ENCODE measurements around the gene EXD3. TPM values are rescaled to one million over a fixed set of nuclear protein-coding genes. Genes with fewer than 3 reads are reported as not detected.

Gene EXD3
- total and polyA plus RNA-seq, 8 donors, result 8.1 to 57.3 (median 13.6) TPM

- peaks cover 0 to 5% (median 0%) of the 10 kb centered on the region in 3 donors for H3K36me3 ChIP-seq
- H3K27me3 ChIP-seq, result no peaks in the 10 kb centered on the region
- no peak overlapping the region for H3K4me3 ChIP-seq
- intact Hi-C loops (cut with DNase I), result no loop called here
- TF ChIP-seq, protein P1, sequence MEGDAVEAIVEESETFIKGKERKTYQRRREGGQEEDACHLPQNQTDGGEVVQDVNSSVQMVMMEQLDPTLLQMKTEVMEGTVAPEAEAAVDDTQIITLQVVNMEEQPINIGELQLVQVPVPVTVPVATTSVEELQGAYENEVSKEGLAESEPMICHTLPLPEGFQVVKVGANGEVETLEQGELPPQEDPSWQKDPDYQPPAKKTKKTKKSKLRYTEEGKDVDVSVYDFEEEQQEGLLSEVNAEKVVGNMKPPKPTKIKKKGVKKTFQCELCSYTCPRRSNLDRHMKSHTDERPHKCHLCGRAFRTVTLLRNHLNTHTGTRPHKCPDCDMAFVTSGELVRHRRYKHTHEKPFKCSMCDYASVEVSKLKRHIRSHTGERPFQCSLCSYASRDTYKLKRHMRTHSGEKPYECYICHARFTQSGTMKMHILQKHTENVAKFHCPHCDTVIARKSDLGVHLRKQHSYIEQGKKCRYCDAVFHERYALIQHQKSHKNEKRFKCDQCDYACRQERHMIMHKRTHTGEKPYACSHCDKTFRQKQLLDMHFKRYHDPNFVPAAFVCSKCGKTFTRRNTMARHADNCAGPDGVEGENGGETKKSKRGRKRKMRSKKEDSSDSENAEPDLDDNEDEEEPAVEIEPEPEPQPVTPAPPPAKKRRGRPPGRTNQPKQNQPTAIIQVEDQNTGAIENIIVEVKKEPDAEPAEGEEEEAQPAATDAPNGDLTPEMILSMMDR (IDR thresholded peaks at IDR 0.05), result no peak
- ATAC-seq (no peak), FAIRE-seq (no peak), DNase-seq (peak in 2 of 6 donors; percentile 42 to 54)
- no peak overlapping the region for H3K27ac ChIP-seq
- H3K9me3 ChIP-seq, result no peaks in the 10 kb centered on the region
- WGBS, 2 donors, result 93 to 97% methylated on average over 25 to 34 of the region's 34 CpGs
- peaks cover 15 to 16% (median 16%) of the 10 kb centered on the region in 3 donors for H3K4me1 ChIP-seq
These were observed 156.1 kb downstream of the EXD3 start for GRCh38 chr9:137266585-137267453.

GRCh38 chr9:137266162-137266527 is 156.8 kb downstream of the EXD3 start:
- Histone ChIP-seq H3K4me3 (no peak overlapping the region), H3K36me3 (peaks cover 0 to 5% (median 0%) of the 10 kb centered on the region in 3 donors), H3K4me1 (peaks cover 15 to 16% (median 16%) of the 10 kb centered on the region in 3 donors), H3K9me3 (no peaks in the 10 kb centered on the region), H3K27ac (no peak overlapping the region), H3K27me3 (no peaks in the 10 kb centered on the region)
- WGBS, 2 donors, result 85 to 90% methylated on average over 15 of the region's 15 CpGs
- ATAC-seq, result no peak
- no peak for FAIRE-seq
- intact Hi-C loops (cut with DNase I), result no loop called here
- peak in 4 of 6 donors; percentile 23 to 84 (median 56) for DNase-seq
- TF ChIP-seq, protein P1 (IDR thresholded peaks at IDR 0.05), result no peak

GRCh38 chr9:137265496-137266161 is 157.3 kb downstream of the EXD3 start:
- ATAC-seq, result no peak
- Histone ChIP-seq H3K4me3 (no peak overlapping the region), H3K36me3 (peaks cover 0 to 5% (median 0%) of the 10 kb centered on the region in 3 donors), H3K4me1 (peaks cover 15 to 16% (median 16%) of the 10 kb centered on the region in 3 donors), H3K9me3 (no peaks in the 10 kb centered on the region), H3K27ac (no peak overlapping the region), H3K27me3 (no peaks in the 10 kb centered on the region)
- no peak for FAIRE-seq
- WGBS, 2 donors, result 93 to 95% methylated on average over 29 of the region's 29 CpGs
- TF ChIP-seq, protein P1 (IDR thresholded peaks at IDR 0.05), result no peak
- intact Hi-C loops (cut with DNase I), result no loop called here
- DNase-seq, result peak in 2 of 6 donors; percentile 14 to 54

DNA sequence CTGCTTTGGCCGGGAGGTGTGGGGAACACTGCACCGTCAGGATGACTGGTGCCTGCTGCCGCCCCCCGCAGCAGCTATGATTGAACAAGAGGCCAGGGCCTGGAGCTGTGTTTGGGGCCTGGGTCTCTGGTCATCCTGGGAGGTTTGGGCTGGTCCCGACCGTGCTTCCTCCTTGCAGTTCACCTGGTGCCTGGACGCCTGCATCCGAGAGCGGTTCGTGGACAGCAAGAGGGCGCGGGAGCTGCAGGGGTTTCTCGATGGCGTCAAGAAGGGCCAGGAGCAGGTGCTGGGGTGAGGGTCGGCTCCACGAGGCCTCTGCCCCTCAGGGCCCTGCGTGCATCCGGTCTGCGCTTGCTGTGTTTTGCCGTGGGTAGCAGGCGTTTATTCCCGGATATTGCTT is 158.9 kb downstream of the EXD3 start:
- peak in 1 of 6 donors; percentile 23 for DNase-seq
- WGBS, 2 donors, result 93 to 94% methylated on average over 22 of the region's 22 CpGs
- H3K9me3 ChIP-seq, result no peaks in the 10 kb centered on the region

More for the DNA sequence above, 158.9 kb downstream of the EXD3 start:
- no peak overlapping the region for H3K27ac ChIP-seq
- H3K27me3 ChIP-seq, result no peaks in the 10 kb centered on the region
- TF ChIP-seq, protein P1 (IDR thresholded peaks at IDR 0.05), result no peak
- peaks cover 7 to 8% (median 8%) of the 10 kb centered on the region in 3 donors for H3K4me1 ChIP-seq
- peaks cover 0 to 5% (median 0%) of the 10 kb centered on the region in 3 donors for H3K36me3 ChIP-seq
- no peak overlapping the region for H3K4me3 ChIP-seq
- ATAC-seq, result no peak
- FAIRE-seq, result no peak
- intact Hi-C loops (cut with DNase I), result no loop called here
